Thyroid gland (tissue), 4 donors: Measurements from ENCODE around the gene RAD51C.

Experiments
- POLR2A ChIP-seq, 2 donors: fragments of 450-650 bp; IDR thresholded peaks; one replicate each; pipeline ENCODE4 v1.6.1; 2017; ENCODE audit warnings: antibody characterized with exemption in 2 of 2, mild to moderate bottlenecking in 2 of 2, moderate library complexity in 1 of 2
- TF ChIP-seq, protein P1 (sequence below), 6 experiments: fragments of 200-600 bp in 3 of 6; fragments of 450-650 bp in 3 of 6; sonication (generic) in 3 of 6; IDR thresholded peaks; one replicate each; pipeline ENCODE4 v1.5.1; 2016 to 2019; ENCODE audit warnings: antibody characterized with exemption in 6 of 6, mild to moderate bottlenecking in 2 of 6, inconsistent platforms in 1 of 6, moderate library complexity in 1 of 6

DNA sequence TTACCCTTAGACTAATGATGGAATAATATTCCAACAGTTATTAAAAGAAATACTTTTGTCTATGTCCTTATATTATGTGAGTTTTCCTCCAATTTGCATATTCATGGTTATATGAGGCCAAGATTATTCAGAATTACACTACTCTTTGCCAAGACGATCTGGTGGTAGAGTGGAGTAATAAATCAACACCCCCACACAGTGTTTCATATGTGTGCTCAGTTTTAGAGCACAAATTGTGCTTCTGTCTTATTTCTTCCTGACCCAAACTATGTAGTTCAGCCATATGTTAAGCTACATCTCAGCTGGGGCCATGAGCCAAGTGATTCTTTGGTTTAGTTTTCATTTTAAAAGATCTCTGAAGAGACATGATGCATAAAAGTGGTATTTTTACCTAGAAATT is 36.4 kb downstream of the RAD51C start:
- TF ChIP-seq, protein P1, sequence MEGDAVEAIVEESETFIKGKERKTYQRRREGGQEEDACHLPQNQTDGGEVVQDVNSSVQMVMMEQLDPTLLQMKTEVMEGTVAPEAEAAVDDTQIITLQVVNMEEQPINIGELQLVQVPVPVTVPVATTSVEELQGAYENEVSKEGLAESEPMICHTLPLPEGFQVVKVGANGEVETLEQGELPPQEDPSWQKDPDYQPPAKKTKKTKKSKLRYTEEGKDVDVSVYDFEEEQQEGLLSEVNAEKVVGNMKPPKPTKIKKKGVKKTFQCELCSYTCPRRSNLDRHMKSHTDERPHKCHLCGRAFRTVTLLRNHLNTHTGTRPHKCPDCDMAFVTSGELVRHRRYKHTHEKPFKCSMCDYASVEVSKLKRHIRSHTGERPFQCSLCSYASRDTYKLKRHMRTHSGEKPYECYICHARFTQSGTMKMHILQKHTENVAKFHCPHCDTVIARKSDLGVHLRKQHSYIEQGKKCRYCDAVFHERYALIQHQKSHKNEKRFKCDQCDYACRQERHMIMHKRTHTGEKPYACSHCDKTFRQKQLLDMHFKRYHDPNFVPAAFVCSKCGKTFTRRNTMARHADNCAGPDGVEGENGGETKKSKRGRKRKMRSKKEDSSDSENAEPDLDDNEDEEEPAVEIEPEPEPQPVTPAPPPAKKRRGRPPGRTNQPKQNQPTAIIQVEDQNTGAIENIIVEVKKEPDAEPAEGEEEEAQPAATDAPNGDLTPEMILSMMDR (IDR thresholded peaks at IDR 0.05), result no peak
- TF ChIP-seq POLR2A (IDR thresholded peaks at IDR 0.05), result no peak
